Endothelial cell of umbilical vein (primary cell): Measurements from ENCODE around the gene MMP24. TPM values are rescaled to one million over a fixed set of nuclear protein-coding genes. Genes with fewer than 3 reads are reported as not detected.

Source experiments
- Bru-seq: library from RNA; stranded (reverse); fragments of 400-500 nt; gene quantifications from one replicate; lab custom pipeline; 2021; lab: Mats Ljungman, UMichigan
- BruChase-seq, 2 experiments: library from RNA; stranded (reverse); fragments of 400-500 nt; gene quantifications; one replicate each; lab custom pipeline; 2021; lab: Mats Ljungman, UMichigan
- BruUV-seq: library from RNA; stranded (reverse); fragments of 400-500 nt; replicated peaks from 2 replicates; lab custom pipeline; 2021; lab: Mats Ljungman, UMichigan
- CTCF ChIA-PET: fragments of 300-600, 350-600 bp; sonication (Branson Sonifier 250); formaldehyde crosslinking; loops from one replicate; lab custom pipeline; 2021; ENCODE audit warnings: antibody characterized with exemption, inconsistent platforms; lab: Charles Lee
- POLR2A ChIA-PET: fragments of 300-600, 350-600 bp; sonication (Branson Sonifier 250); formaldehyde crosslinking; loops from one replicate; lab custom pipeline; 2021; ENCODE audit warnings: antibody characterized with exemption, inconsistent platforms; lab: Charles Lee
- DNase-seq: peaks from one replicate; pipeline ENCODE4 v3.0.0-alpha.2; 2011; ENCODE audit warnings: low read depth, low spot score
- FAIRE-seq: peaks from 2 replicates; lab custom pipeline; 2011; peaks lifted over from hg19 to GRCh38; lab: Jason Lieb, UNC
- H2AFZ ChIP-seq: 2 replicates; pipeline ENCODE4 v1.6.0; 2012; ENCODE audit warnings: low read depth, low read length, control low read depth, inconsistent platforms
- H3K27ac ChIP-seq: 2 replicates; pipeline ENCODE4 v1.5.1; 2011; ENCODE audit warnings: low read depth, mild to moderate bottlenecking, control low read depth, low read length, moderate library complexity; ENCODE audit not compliant: insufficient read depth
- H3K27me3 ChIP-seq, 2 experiments: 2 replicates each; pipeline versions ENCODE4 v1.6.0 to v1.6.1; 2011; ENCODE audit warnings: low read length in 2 of 2, mixed read lengths in 1 of 2; ENCODE audit not compliant: control insufficient read depth in 2 of 2, insufficient read depth in 2 of 2
- H3K36me3 ChIP-seq, 2 experiments: 2 replicates in 1 of 2; 3 replicates in 1 of 2; pipeline ENCODE4 v1.5.1; 2011; ENCODE audit warnings: low read length in 2 of 2, mild to moderate bottlenecking in 1 of 2, moderate library complexity in 1 of 2; ENCODE audit not compliant: control insufficient read depth in 2 of 2, insufficient read depth in 2 of 2; ENCODE audit errors: extremely low read depth in 1 of 2
- H3K4me1 ChIP-seq: 3 replicates; pipeline ENCODE4 v1.5.1; 2011; ENCODE audit warnings: mild to moderate bottlenecking, low read length; ENCODE audit not compliant: control insufficient read depth, insufficient read depth; ENCODE audit errors: extremely low read depth
- H3K4me2 ChIP-seq: 2 replicates; pipeline ENCODE4 v1.6.1; 2011; ENCODE audit warnings: low read length, control low read depth, mixed read lengths; ENCODE audit not compliant: insufficient read depth
- H3K4me3 ChIP-seq, 3 experiments: fragments of 200-600 bp in 1 of 3; sonication (generic), shearing (Covaris generic) in 1 of 3; replicated peaks in 1 of 3; 2 replicates each; pipeline ENCODE4 v1.5.1; 2011 to 2016; ENCODE audit warnings: control low read depth in 3 of 3, low read length in 3 of 3, mild to moderate bottlenecking in 2 of 3, inconsistent platforms in 1 of 3, low read depth in 1 of 3, moderate library complexity in 1 of 3; ENCODE audit not compliant: insufficient read depth in 1 of 3
- H3K79me2 ChIP-seq: 2 replicates; pipeline ENCODE4 v1.6.0; 2012; ENCODE audit warnings: low read length, inconsistent platforms; ENCODE audit not compliant: control insufficient read depth, insufficient read depth
- H3K9ac ChIP-seq: replicated peaks from 2 replicates; pipeline ENCODE3; 2011; ENCODE audit warnings: low read length, control low read depth; ENCODE audit not compliant: insufficient read depth; ENCODE audit errors: extremely low read depth
- H3K9me1 ChIP-seq: replicated peaks from 3 replicates; pipeline ENCODE4 v1.6.0; 2011; ENCODE audit warnings: mild to moderate bottlenecking, low read length; ENCODE audit not compliant: control insufficient read depth, insufficient read depth; ENCODE audit errors: extremely low read depth
- H3K9me3 ChIP-seq: replicated peaks from 2 replicates; pipeline ENCODE4 v1.5.1; 2012; ENCODE audit warnings: low read length, inconsistent platforms; ENCODE audit not compliant: control insufficient read depth, insufficient read depth
- H4K20me1 ChIP-seq: replicated peaks from 2 replicates; pipeline ENCODE3; 2011; ENCODE audit warnings: mild to moderate bottlenecking, low read length; ENCODE audit not compliant: control insufficient read depth, insufficient read depth; ENCODE audit errors: extremely low read depth
- EZH2 ChIP-seq: IDR thresholded peaks from 2 replicates; pipeline ENCODE4 v1.6.1; 2012; ENCODE audit warnings: borderline replicate concordance, low read depth, mild to moderate bottlenecking, moderate library complexity, low read length, inconsistent platforms; ENCODE audit not compliant: severe bottlenecking
- FOS ChIP-seq: IDR thresholded peaks from 2 replicates; pipeline ENCODE4 v1.6.1; 2011; ENCODE audit warnings: mild to moderate bottlenecking, low read length, moderate library complexity, borderline replicate concordance; ENCODE audit not compliant: insufficient read depth
- JUN ChIP-seq: IDR thresholded peaks from 2 replicates; pipeline ENCODE4 v1.6.1; 2011; ENCODE audit warnings: borderline replicate concordance, low read depth; ENCODE audit not compliant: insufficient read length, insufficient read depth
- MAX ChIP-seq: IDR thresholded peaks from 2 replicates; pipeline ENCODE4 v1.6.1; 2011; ENCODE audit not compliant: insufficient read depth, insufficient read length
- MYC ChIP-seq: IDR thresholded peaks from one replicate; pipeline ENCODE4 v1.6.1; 2011; ENCODE audit warnings: mild to moderate bottlenecking, low read depth, low read length
- POLR2AphosphoS5 ChIP-seq: IDR thresholded peaks from 2 replicates; pipeline ENCODE4 v1.6.1; 2012; ENCODE audit warnings: low read depth, mild to moderate bottlenecking, control low read depth, low read length, moderate library complexity; ENCODE audit not compliant: insufficient read depth
- dilution Hi-C: fragments of 300-500 bp; cut with MboI; formaldehyde crosslinking; loops from one replicate; pipeline ENCODE4 v1.15.0; 2019; ENCODE audit warnings: low sequenced_read_pairs; ENCODE audit not compliant: extremely low pct_ligation_motif_present
- intact Hi-C: fragments of 100-400 bp; cut with micrococcal nuclease; formaldehyde crosslinking; loops from one replicate; pipeline ENCODE4 v1.10.0; 2022
- long read RNA-seq: library from polyadenylated mRNA; stranded (forward); transcript quantifications from one replicate; pipeline ENCODE4 v2.0.0, GENCODE V29; 2021
- polyA minus RNA-seq, 3 experiments: library from RNA; depleted of rRNA, polyadenylated mRNA; stranded (reverse); fragments of >200 nt; gene quantifications; 1 replicate in 1 of 3; 2 replicates in 2 of 3; pipeline ENCODE4 v1.2.3, GENCODE V29; 2011
- polyA plus RNA-seq, 4 experiments: library from polyadenylated mRNA; depleted of rRNA in 3 of 4; stranded (reverse) in 3 of 4; unstranded in 1 of 4; fragments of >200 nt; gene quantifications; 2 replicates each; pipeline versions ENCODE4 v1.2.1 to v1.2.3, GENCODE V29; 2011 to 2012; ENCODE audit warnings: missing spikeins in 1 of 4
- total RNA-seq: library from RNA; stranded (reverse); gene quantifications from 2 replicates; pipeline ENCODE4 v1.2.3, GENCODE V29; 2021

Gene MMP24
- total RNA-seq = 0.27 and 0.32 TPM in 2 replicates
- polyA plus RNA-seq = 0.48 and 0.54 TPM in 2 replicates
- 0.44 and 0.48 TPM in 2 replicates for polyA plus RNA-seq (2011; cell fraction: cytosol; rRNA removed)
- polyA plus RNA-seq (2011; cell fraction: nucleus; rRNA removed) = 0.27 and 0.28 TPM in 2 replicates
- 1.5 and 2.5 TPM in 2 replicates for polyA plus RNA-seq (2012)
- polyA minus RNA-seq = 0.19 and 0.28 TPM in 2 replicates
- 0.20 TPM for polyA minus RNA-seq (2011; cell fraction: cytosol; rRNA and poly(A)+ RNA removed)
- 0.10 and 0.24 TPM in 2 replicates for polyA minus RNA-seq (2011; cell fraction: nucleus; rRNA and poly(A)+ RNA removed)
- percentile 10 among the genes with signal in this experiment for Bru-seq, nascent RNA
- BruChase-seq, experiment 1, labeled RNA remaining after a 6-hour chase = percentile 14 among the genes with signal in this experiment
- percentile 9 among the genes with signal in this experiment for BruChase-seq, experiment 2, labeled RNA remaining after a 2-hour chase
- long read RNA-seq, full-length matches to known transcripts = 1 of 95 reads
- long read RNA-seq, partial matches to known transcripts = 0 of 95 reads
- long read RNA-seq, other reads (novel, unspliced or antisense) = 94 of 95 reads

DNA sequence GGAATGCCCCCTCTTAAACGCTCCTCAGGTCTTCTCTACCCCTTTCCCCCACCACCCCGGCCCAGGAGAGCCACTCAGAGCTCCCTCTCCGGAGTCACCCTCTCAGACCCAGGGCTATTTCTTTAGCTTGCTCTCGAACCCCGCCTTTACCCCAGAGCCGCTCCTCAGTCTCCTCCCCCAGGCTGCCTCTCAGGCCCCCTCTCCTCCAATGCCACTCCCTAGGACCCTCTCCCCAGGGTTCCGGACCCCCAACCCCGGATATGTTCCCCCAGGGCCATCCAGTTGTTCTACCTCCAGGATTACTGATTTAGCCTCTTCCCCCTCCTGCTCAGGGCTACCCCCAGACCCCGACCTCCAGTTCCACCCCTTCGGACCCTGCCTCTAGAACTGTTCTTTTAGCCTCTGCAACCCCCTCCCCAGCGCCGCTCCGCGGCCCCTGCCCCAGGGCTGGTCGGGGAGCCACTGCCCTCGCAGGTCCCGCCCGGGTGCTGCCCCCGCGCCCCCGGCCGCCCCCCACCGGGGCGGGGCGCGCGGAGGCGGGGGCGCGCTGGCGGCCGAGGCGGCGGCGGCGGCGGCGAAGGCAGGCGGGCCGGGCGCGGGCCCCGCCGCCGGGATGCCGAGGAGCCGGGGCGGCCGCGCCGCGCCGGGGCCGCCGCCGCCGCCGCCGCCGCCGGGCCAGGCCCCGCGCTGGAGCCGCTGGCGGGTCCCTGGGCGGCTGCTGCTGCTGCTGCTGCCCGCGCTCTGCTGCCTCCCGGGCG lies at the start of gene MMP24:
Gene MMP24, plus strand, starts transcription at position 565 of the 758 bp plus-strand sequence. Its CDS starts 49 bp downstream, at position 614.
- peak within 1 kb of the TSS; percentile 75 for H3K4me2 ChIP-seq
- dilution Hi-C loops (no loop called here), intact Hi-C loops (no loop called here)
- no peaks in the 10 kb centered on the region for H3K9me3 ChIP-seq
- TF ChIP-seq EZH2 = no peak
- no peak for TF ChIP-seq FOS
- no peak for TF ChIP-seq MAX
- TF ChIP-seq POLR2AphosphoS5 = no peak
- TF ChIP-seq JUN = no peak
- TF ChIP-seq MYC = no peak
- H3K4me3 ChIP-seq = peak within 1 kb of the TSS; percentile 13 to 29 (median 28)
- ChIA-PET CTCF (interaction anchor here (0.5 to 3.3 kb wide), 10 partner anchors 11 to 213 kb away, joined by 3 to 15 read pairs (median 4); partner anchors contain the start of gene EDEM2), POLR2A (no interaction called here)
- H3K9ac ChIP-seq = no peak within 1 kb of the TSS
- peaks cover 8 to 14% of the 10 kb centered on the region in 2 experiments for H3K27me3 ChIP-seq
- no peak within 1 kb of the TSS for H3K27ac ChIP-seq
- no peaks in the 10 kb centered on the region for H3K36me3 ChIP-seq
- BruUV-seq = no TSS peak
- H2AFZ ChIP-seq = peak within 1 kb of the TSS; percentile 27
- H4K20me1 ChIP-seq = no peaks in the 10 kb centered on the region
- H3K9me1 ChIP-seq = no peaks in the 10 kb centered on the region
- peaks cover 19% of the 10 kb centered on the region for H3K4me1 ChIP-seq
- no peak for FAIRE-seq
- no peak for DNase-seq
- no peaks in the 10 kb centered on the region for H3K79me2 ChIP-seq
